Measurements from ENCODE around the gene CPE.

CPE gene

DNA sequence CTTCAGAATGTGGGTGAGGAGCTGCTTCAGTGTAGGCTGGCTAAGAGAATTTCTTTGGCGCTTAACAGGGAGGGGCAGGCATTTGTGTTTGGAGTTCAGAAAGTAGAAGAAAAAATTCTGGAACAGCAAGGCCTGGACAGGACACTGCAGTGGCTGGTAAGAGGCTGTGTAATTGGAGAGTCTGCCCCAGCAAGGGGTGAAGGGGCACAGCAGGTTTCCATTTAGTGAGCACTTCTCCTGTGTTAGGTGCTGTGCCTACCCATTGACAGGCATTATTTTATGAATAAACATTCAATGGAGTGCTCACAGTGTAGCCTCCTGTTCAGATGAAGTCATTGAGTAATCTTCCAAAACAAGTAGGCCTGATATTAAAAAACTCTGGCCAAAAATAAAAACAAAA lies 10.7 kb upstream of the CPE start:
- no peaks in the 10 kb centered on the region for H3K9me3 ChIP-seq (ENCODE audit: control insufficient read depth, low read length)
- no peak for DNase-seq (ENCODE audit: low read depth)
- no peaks in the 10 kb centered on the region for H3K27me3 ChIP-seq (replicated peaks; ENCODE audit: control insufficient read depth, insufficient read depth, low read length)
- no peak overlapping the region for H3K9ac ChIP-seq (ENCODE audit: low read length)
- H3K4me3 ChIP-seq (ENCODE audit: low read length), result no peak overlapping the region
- peaks cover 5% of the 10 kb centered on the region for H3K4me1 ChIP-seq (ENCODE audit: control insufficient read depth, insufficient read depth, low read length)
- no peaks in the 10 kb centered on the region for H3K36me3 ChIP-seq (ENCODE audit: control insufficient read depth, insufficient read depth, low read length, severe bottlenecking)

DNA sequence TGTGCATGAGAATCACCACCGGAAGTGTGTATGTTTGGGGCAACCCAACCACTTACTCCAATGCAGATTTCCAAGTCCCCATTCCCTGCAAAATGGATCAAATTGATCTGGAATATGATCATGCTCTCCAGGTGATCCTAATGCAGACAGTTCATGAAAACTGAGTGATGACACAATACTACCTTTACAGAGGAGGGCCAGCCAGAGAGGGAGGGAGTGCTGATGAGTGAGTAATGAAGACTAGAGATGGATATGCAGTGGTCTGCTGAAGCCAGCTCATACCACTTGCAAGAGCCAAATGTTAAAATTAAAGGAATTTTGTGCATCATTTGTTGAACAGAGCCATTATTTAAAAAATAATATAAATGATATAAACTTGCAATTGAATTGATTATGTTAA lies 10.2 kb upstream of the CPE start:
- H3K9me3 ChIP-seq (ENCODE audit: control insufficient read depth, low read length), result no peaks in the 10 kb centered on the region
- no peaks in the 10 kb centered on the region for H3K36me3 ChIP-seq (ENCODE audit: control insufficient read depth, insufficient read depth, low read length, severe bottlenecking)
- H3K4me1 ChIP-seq (ENCODE audit: control insufficient read depth, insufficient read depth, low read length), result peaks cover 5% of the 10 kb centered on the region
- H3K27me3 ChIP-seq (replicated peaks; ENCODE audit: control insufficient read depth, insufficient read depth, low read length), result no peaks in the 10 kb centered on the region
- no peak for DNase-seq (ENCODE audit: low read depth)
- no peak overlapping the region for H3K4me3 ChIP-seq (ENCODE audit: low read length)
- H3K9ac ChIP-seq (ENCODE audit: low read length), result no peak overlapping the region

DNA sequence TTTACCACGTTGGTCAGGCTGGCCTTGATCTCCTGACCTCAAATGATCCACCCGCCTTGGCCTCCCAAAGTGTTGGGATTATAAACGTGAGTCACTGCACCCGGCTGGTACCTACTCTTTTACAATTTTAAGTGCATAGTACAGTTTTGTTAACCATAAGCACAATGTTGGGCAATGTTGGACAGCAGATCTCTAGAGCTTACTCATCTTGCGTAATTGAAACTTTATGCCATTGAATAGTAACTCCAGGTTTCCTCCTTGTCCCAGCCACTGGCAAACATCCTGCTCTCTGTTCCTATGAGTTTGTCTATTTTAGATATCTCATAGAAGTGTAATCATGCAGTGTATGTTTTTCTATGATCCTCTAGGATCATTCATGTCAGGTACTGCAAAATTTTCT lies 9.3 kb upstream of the CPE start:
- H3K27me3 ChIP-seq (replicated peaks; ENCODE audit: control insufficient read depth, insufficient read depth, low read length), result no peaks in the 10 kb centered on the region
- H3K9me3 ChIP-seq (ENCODE audit: control insufficient read depth, low read length), result peaks cover 3% of the 10 kb centered on the region
- peaks cover 5% of the 10 kb centered on the region for H3K4me1 ChIP-seq (ENCODE audit: control insufficient read depth, insufficient read depth, low read length)
- H3K4me3 ChIP-seq (ENCODE audit: low read length), result no peak overlapping the region
- H3K36me3 ChIP-seq (ENCODE audit: control insufficient read depth, insufficient read depth, low read length, severe bottlenecking), result no peaks in the 10 kb centered on the region
- peak; percentile 72 for DNase-seq (ENCODE audit: low read depth)
- H3K9ac ChIP-seq (ENCODE audit: low read length), result no peak overlapping the region

DNA sequence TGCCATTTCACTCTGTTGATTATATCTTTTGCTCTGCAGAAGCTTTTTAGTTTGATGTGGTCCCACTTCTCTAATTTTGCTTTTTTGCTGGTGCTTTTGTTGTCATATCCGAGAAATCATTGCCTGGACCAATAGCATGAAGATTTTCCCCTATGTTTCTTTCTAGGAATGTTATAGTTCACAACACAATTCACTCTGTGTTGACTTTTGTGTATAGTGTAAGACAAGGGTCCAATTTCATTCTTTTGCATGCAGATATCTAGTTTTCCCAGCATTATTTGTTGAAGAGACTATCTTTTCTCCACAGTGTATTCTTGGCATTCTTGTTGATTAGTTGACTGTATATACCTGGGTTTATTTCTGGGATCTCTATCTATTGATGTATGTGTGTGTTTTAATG lies 8.3 kb upstream of the CPE start:
- no peaks in the 10 kb centered on the region for H3K36me3 ChIP-seq (ENCODE audit: control insufficient read depth, insufficient read depth, low read length, severe bottlenecking)
- H3K9me3 ChIP-seq (ENCODE audit: control insufficient read depth, low read length), result peaks cover 9% of the 10 kb centered on the region
- H3K4me3 ChIP-seq (ENCODE audit: low read length), result no peak overlapping the region
- no peak overlapping the region for H3K9ac ChIP-seq (ENCODE audit: low read length)
- H3K27me3 ChIP-seq (replicated peaks; ENCODE audit: control insufficient read depth, insufficient read depth, low read length), result peaks cover 2% of the 10 kb centered on the region
- H3K4me1 ChIP-seq (ENCODE audit: control insufficient read depth, insufficient read depth, low read length), result peaks cover 5% of the 10 kb centered on the region
- no peak for DNase-seq (ENCODE audit: low read depth)

DNA sequence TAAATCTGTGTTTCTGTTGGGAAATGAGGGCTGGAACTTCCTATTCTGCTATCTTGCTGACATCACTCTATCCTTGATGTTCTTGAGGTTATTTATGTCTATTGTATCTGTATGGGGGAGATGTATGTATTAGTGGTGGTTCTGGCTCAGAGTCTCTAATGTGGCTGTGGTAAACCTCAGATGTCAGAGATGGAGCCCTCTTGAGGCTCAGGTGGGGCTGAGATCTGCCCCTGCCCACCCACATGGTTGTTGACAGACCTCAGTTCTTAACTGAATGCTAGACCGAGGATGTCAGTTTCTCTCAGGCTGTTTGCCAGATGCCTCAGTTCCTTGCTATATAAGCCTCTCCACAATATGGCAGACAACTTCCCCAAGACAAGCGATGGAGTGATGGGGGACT lies 3.3 kb upstream of the CPE start:
- no peak for DNase-seq (ENCODE audit: low read depth)
- peaks cover 9% of the 10 kb centered on the region for H3K9me3 ChIP-seq (ENCODE audit: control insufficient read depth, low read length)
- H3K27me3 ChIP-seq (replicated peaks; ENCODE audit: control insufficient read depth, insufficient read depth, low read length), result peaks cover 2% of the 10 kb centered on the region
- no peaks in the 10 kb centered on the region for H3K36me3 ChIP-seq (ENCODE audit: control insufficient read depth, insufficient read depth, low read length, severe bottlenecking)
- H3K9ac ChIP-seq (ENCODE audit: low read length), result no peak overlapping the region
- no peak overlapping the region for H3K4me3 ChIP-seq (ENCODE audit: low read length)
- H3K4me1 ChIP-seq (ENCODE audit: control insufficient read depth, insufficient read depth, low read length), result peaks cover 18% of the 10 kb centered on the region

DNA sequence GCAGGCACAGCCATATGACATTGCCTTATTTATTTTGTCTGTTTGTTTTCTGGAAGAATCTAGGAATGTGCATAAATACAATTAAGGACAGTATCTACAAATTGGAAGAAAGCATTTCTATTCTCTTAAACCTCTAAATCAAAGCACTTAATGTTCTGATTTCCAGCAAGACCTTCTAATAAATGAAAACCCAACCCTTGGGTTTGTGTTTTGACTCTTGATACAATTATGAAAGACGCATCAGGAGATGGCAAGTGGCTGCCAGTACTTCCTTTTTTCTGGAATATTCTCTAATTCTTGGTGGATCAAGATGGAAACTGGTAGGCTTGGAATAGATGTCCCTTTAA lies 437 bp upstream of the CPE start:
- H3K36me3 ChIP-seq (ENCODE audit: control insufficient read depth, insufficient read depth, low read length, severe bottlenecking), result no peaks in the 10 kb centered on the region
- peaks cover 24% of the 10 kb centered on the region for H3K4me1 ChIP-seq (ENCODE audit: control insufficient read depth, insufficient read depth, low read length)
- peak overlapping the region; percentile 87 for H3K4me3 ChIP-seq (ENCODE audit: low read length)
- peaks cover 9% of the 10 kb centered on the region for H3K9me3 ChIP-seq (ENCODE audit: control insufficient read depth, low read length)
- H3K9ac ChIP-seq (ENCODE audit: low read length), result peak overlapping the region; percentile 85
- peaks cover 2% of the 10 kb centered on the region for H3K27me3 ChIP-seq (replicated peaks; ENCODE audit: control insufficient read depth, insufficient read depth, low read length)
- no peak for DNase-seq (ENCODE audit: low read depth)

DNA sequence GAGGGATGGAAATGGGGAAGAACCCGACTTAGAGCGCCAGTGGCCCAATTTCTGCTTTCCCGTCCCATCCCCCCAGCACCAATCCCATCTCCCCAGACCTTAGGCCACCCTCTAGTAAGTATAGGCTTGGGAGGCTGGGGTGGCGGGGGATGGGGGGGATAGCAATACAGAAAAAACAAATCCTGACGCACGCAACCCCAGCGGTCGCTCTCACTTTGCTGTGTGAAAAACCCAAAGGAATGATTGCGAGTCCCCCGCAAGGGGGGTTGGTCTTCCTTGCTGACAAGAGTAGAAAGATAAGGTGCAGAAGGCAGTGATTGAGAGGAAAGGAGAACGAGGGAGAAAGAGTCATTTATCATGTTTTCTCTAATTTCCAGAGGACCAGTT lies 863 bp downstream of the CPE start:
- H3K4me3 ChIP-seq (ENCODE audit: low read length), result peak overlapping the region; percentile 87
- peaks cover 2% of the 10 kb centered on the region for H3K27me3 ChIP-seq (replicated peaks; ENCODE audit: control insufficient read depth, insufficient read depth, low read length)
- DNase-seq (ENCODE audit: low read depth), result peak; percentile 34

DNA sequence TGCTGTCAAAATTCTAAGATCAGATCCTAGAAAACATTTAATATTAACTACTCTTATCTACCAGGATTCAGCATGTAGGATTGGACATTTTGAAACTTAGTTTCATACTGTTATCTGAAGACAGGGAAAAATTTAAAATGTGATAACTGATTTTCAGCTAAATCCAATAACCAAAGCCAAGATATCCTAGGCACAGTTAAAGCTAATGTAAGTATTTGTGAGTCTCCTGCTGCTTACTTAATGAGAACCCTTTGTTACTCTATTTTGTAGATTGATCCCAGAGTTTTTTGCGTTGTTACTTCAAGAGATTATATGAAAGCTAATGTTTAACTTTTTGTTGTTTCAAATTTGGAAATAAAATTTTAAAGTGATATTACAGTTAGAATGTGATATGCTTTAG lies 2.0 kb downstream of the CPE start:
- Histone ChIP-seq H3K9ac (ENCODE audit: low read length) (no peak overlapping the region), H3K9me3 (ENCODE audit: control insufficient read depth, low read length) (no peaks in the 10 kb centered on the region), H3K27me3 (replicated peaks; ENCODE audit: control insufficient read depth, insufficient read depth, low read length) (no peaks in the 10 kb centered on the region), H3K36me3 (ENCODE audit: control insufficient read depth, insufficient read depth, low read length, severe bottlenecking) (no peaks in the 10 kb centered on the region), H3K4me3 (ENCODE audit: low read length) (no peak overlapping the region), H3K4me1 (ENCODE audit: control insufficient read depth, insufficient read depth, low read length) (peaks cover 41% of the 10 kb centered on the region)
- no peak for DNase-seq (ENCODE audit: low read depth)

More for the DNA sequence above, 863 bp downstream of the CPE start:
- Histone ChIP-seq H3K9ac (ENCODE audit: low read length) (peak overlapping the region; percentile 41), H3K4me1 (ENCODE audit: control insufficient read depth, insufficient read depth, low read length) (peaks cover 37% of the 10 kb centered on the region), H3K9me3 (ENCODE audit: control insufficient read depth, low read length) (peaks cover 5% of the 10 kb centered on the region), H3K36me3 (ENCODE audit: control insufficient read depth, insufficient read depth, low read length, severe bottlenecking) (no peaks in the 10 kb centered on the region)

DNA sequence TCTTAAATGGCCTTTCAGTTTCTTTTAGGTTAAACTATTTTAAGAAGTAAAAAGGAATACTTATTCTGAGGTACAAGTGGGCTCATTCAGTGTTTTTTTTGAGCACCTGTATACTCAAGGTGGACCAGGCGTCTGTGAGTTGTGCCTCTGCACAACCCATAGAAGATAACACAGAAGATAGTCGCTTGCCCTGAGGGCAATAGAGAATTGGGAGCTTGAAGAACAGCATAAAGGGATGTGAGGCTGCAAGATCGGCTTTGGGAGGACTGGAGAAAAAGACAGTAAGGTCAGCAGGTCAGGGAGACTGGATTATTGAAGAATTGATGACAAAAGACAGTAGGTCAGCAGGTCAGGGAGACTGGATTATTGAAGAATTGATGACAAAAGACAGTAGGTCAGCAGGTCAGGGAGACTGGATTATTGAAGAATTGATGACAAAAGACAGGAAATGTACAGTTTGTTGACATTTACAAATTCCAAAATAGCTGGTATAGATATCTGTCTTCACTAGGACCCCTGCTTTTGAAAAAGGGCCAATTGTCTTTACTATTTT lies 3.1 kb downstream of the CPE start:
- no peak for DNase-seq (ENCODE audit: low read depth)
- no peaks in the 10 kb centered on the region for H3K36me3 ChIP-seq (ENCODE audit: control insufficient read depth, insufficient read depth, low read length, severe bottlenecking)
- H3K4me3 ChIP-seq (ENCODE audit: low read length), result no peak overlapping the region
- H3K27me3 ChIP-seq (replicated peaks; ENCODE audit: control insufficient read depth, insufficient read depth, low read length), result no peaks in the 10 kb centered on the region
- H3K4me1 ChIP-seq (ENCODE audit: control insufficient read depth, insufficient read depth, low read length), result peaks cover 41% of the 10 kb centered on the region
- no peaks in the 10 kb centered on the region for H3K9me3 ChIP-seq (ENCODE audit: control insufficient read depth, low read length)
- no peak overlapping the region for H3K9ac ChIP-seq (ENCODE audit: low read length)

DNA sequence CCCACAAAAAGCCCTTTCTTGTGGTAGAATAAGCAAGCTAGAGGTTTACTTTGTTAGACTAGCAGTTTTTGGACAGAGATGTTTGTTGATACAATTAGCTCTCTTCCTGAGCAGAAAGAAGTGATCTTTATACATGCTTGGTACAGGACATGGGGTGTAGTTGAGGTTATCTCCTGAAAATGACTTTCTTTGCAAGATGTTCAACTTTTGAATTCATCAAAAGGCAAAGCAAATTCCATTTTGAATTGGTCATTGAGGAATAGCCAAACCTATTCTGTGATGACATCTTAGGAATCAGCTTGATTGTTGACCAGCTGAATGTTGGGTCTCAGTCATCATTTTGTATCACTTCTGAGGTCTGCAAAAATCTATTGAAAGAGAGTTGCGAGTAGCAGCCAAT lies 3.8 kb downstream of the CPE start:
- Histone ChIP-seq H3K9me3 (ENCODE audit: control insufficient read depth, low read length) (no peaks in the 10 kb centered on the region), H3K27me3 (replicated peaks; ENCODE audit: control insufficient read depth, insufficient read depth, low read length) (no peaks in the 10 kb centered on the region), H3K36me3 (ENCODE audit: control insufficient read depth, insufficient read depth, low read length, severe bottlenecking) (no peaks in the 10 kb centered on the region), H3K4me1 (ENCODE audit: control insufficient read depth, insufficient read depth, low read length) (peaks cover 41% of the 10 kb centered on the region), H3K9ac (ENCODE audit: low read length) (no peak overlapping the region), H3K4me3 (ENCODE audit: low read length) (no peak overlapping the region)
- no peak for DNase-seq (ENCODE audit: low read depth)

DNA sequence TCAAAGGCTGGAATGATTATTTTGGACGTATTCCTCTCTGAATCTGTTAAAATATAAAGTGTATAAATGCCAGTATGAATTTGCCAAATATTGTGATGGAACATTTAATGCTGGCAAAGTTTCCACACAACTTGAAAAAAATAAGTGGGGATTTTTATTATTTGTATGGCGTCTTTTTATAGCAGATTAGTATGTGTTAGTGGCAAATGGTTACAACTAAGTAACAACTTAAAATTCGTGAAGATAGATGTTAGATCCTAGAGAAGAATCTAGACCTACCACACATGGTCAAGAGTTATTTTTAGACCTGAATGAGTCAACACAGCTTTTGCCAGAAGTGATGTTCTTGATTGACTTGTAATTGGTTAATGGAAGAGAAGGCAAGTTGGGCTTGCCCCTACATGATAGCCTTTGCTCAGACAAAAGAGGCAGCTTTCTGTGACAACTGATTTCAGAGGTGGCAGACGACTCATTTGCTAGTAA lies 4.8 kb downstream of the CPE start:
- H3K4me3 ChIP-seq (ENCODE audit: low read length), result peak overlapping the region; percentile 45

DNA sequence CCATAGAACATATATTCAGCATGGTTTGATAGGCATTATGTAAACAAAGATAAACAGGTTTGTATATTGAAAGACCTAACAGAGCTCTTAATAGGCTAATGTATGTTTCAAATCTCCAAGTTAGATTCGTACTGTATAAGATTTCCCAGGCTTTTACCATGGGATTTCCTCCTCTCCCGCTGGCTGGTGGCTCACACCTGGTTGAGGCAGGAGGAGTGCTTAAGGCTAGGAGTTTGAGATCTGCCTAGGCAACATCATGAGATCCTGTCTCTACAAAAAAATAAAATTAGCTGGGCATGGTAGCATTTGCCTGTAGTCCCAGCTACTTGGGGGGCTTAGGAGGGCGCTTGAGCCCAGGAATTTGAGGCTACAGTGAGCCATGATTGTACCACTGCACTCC lies 5.4 kb downstream of the CPE start:
- Histone ChIP-seq H3K27me3 (replicated peaks; ENCODE audit: control insufficient read depth, insufficient read depth, low read length) (no peaks in the 10 kb centered on the region), H3K4me3 (ENCODE audit: low read length) (peak overlapping the region; percentile 45), H3K9me3 (ENCODE audit: control insufficient read depth, low read length) (no peaks in the 10 kb centered on the region), H3K4me1 (ENCODE audit: control insufficient read depth, insufficient read depth, low read length) (peaks cover 31% of the 10 kb centered on the region), H3K9ac (ENCODE audit: low read length) (no peak overlapping the region), H3K36me3 (ENCODE audit: control insufficient read depth, insufficient read depth, low read length, severe bottlenecking) (no peaks in the 10 kb centered on the region)
- no peak for DNase-seq (ENCODE audit: low read depth)

More for the DNA sequence above, 4.8 kb downstream of the CPE start:
- no peak overlapping the region for H3K9ac ChIP-seq (ENCODE audit: low read length)
- H3K9me3 ChIP-seq (ENCODE audit: control insufficient read depth, low read length), result no peaks in the 10 kb centered on the region
- H3K27me3 ChIP-seq (replicated peaks; ENCODE audit: control insufficient read depth, insufficient read depth, low read length), result no peaks in the 10 kb centered on the region
- no peak for DNase-seq (ENCODE audit: low read depth)
- no peaks in the 10 kb centered on the region for H3K36me3 ChIP-seq (ENCODE audit: control insufficient read depth, insufficient read depth, low read length, severe bottlenecking)
- H3K4me1 ChIP-seq (ENCODE audit: control insufficient read depth, insufficient read depth, low read length), result peaks cover 32% of the 10 kb centered on the region

Data from adipocyte (in vitro differentiated cells).